T-helper 17 cell (primary cell): Measurements from ENCODE around the gene EXOC4. TPM values are rescaled to one million over a fixed set of nuclear protein-coding genes. Genes with fewer than 3 reads are reported as not detected.

Source experiments
- ATAC-seq: fragments of 150-1000 bp; cut with Tn5 transposase; 2 replicates; pipeline ENCODE4 v1.10.0; 2021; ENCODE audit warnings: mild to moderate bottlenecking, moderate library complexity
- DNase-seq, 3 donors: peaks; one replicate each; pipeline versions ENCODE4 v3.0.0 to v3.0.0-alpha.2; 2020 to 2021
- H3K9me3 ChIP-seq: one replicate; pipeline ENCODE4 v1.7.0; 2013; ENCODE audit warnings: low read length, mild to moderate bottlenecking; ENCODE audit not compliant: control insufficient read depth, poor library complexity, severe bottlenecking
- H3K27ac Mint-ChIP-seq: one replicate; pipeline ENCODE4 v1.8.0; 2022; ENCODE audit warnings: mild to moderate bottlenecking, moderate library complexity, mixed read lengths
- H3K27me3 Mint-ChIP-seq: one replicate; pipeline ENCODE4 v1.8.0; 2022; ENCODE audit warnings: mixed read lengths
- H3K36me3 Mint-ChIP-seq: one replicate; pipeline ENCODE4 v1.8.0; 2022; ENCODE audit warnings: low read depth, mixed read lengths
- H3K4me1 Mint-ChIP-seq: one replicate; pipeline ENCODE4 v1.8.0; 2022; ENCODE audit warnings: mild to moderate bottlenecking, mixed read lengths
- H3K4me3 Mint-ChIP-seq: one replicate; pipeline ENCODE4 v1.8.0; 2022; ENCODE audit warnings: mild to moderate bottlenecking, moderate library complexity, mixed read lengths
- total RNA-seq, 4 donors: library from RNA in 2 of 4; stranded (reverse) in 2 of 4; gene quantifications; one replicate each; pipeline ENCODE4 v1.2.3 and lab custom pipeline; 2022 to 2026

The EXOC4 gene
- total RNA-seq, 2 donors from 2014 or later: 88.8 to 96.6 TPM

DNA sequence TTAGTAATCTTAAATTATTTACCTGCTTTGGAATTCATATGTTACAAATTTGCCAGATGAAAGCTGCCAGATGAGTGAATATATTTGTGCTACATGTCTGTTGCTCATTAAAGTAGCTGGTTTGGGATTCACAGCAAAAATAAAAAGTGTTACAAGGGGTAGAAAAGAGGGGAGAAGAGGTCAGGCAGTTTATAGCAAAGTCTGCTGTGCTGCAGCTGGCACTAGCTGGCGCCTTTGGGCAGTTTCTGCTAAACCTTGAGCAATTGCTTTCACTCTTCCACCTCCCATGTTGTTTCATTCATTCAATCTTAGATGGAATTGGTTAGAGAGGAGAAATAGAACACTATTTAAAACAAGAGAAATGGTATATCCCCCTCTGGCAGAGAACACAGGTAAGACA lies 470.2 kb downstream of the EXOC4 start:
- no peaks in the 10 kb centered on the region for H3K9me3 ChIP-seq
- Mint-ChIP-seq H3K4me3 (no peak overlapping the region), H3K27me3 (no peaks in the 10 kb centered on the region), H3K27ac (no peak overlapping the region), H3K36me3 (peaks cover 2% of the 10 kb centered on the region), H3K4me1 (no peaks in the 10 kb centered on the region)
- ATAC-seq (no peak), DNase-seq (no peak)

DNA sequence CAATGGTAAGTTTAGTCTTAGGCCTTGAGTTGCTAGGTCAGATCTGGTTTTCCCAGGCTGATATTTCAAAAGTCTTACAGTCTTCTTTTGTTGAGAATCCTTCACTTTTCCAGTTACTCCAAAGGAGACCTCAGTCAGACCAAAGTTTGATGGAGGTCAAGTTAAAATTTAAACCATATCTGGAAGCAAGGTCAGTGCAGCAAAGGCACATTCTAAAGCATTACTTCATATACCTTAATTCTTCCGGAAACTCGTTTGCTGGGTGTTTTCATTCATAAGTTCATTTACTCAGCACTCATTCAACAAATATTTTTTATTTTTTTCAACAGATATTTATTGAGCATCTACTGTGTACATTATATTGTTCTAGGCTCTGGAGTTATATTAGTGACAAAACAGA lies 471.3 kb downstream of the EXOC4 start:
- DNase-seq (no peak), ATAC-seq (no peak)
- Mint-ChIP-seq H3K27ac (no peak overlapping the region), H3K27me3 (no peaks in the 10 kb centered on the region), H3K4me3 (no peak overlapping the region), H3K4me1 (no peaks in the 10 kb centered on the region), H3K36me3 (peaks cover 2% of the 10 kb centered on the region)
- H3K9me3 ChIP-seq: no peaks in the 10 kb centered on the region

DNA sequence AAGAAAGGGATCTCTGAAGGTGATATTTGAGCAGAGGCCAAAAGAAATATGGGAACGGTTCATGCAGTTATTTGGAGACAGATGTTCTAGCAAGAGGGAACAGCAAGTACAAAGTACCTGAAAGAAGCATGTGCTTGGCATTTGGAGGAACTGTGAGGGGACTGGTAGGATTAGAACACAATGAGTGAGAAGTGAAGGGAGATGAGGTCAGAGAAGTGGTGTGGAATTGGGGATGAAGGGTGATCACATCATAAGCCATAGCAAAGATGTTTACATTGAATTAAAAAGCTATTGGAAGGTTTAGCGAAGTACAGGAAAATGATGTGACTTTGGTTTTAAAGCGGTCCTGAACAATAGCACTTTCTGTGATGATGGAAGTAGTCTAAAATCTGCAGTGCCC lies 471.8 kb downstream of the EXOC4 start:
- H3K4me3 Mint-ChIP-seq: no peak overlapping the region
- no peaks in the 10 kb centered on the region for H3K27me3 Mint-ChIP-seq
- no peaks in the 10 kb centered on the region for H3K4me1 Mint-ChIP-seq
- ATAC-seq: no peak
- H3K36me3 Mint-ChIP-seq: peaks cover 2% of the 10 kb centered on the region
- no peak overlapping the region for H3K27ac Mint-ChIP-seq
- no peaks in the 10 kb centered on the region for H3K9me3 ChIP-seq
- DNase-seq: no peak

DNA sequence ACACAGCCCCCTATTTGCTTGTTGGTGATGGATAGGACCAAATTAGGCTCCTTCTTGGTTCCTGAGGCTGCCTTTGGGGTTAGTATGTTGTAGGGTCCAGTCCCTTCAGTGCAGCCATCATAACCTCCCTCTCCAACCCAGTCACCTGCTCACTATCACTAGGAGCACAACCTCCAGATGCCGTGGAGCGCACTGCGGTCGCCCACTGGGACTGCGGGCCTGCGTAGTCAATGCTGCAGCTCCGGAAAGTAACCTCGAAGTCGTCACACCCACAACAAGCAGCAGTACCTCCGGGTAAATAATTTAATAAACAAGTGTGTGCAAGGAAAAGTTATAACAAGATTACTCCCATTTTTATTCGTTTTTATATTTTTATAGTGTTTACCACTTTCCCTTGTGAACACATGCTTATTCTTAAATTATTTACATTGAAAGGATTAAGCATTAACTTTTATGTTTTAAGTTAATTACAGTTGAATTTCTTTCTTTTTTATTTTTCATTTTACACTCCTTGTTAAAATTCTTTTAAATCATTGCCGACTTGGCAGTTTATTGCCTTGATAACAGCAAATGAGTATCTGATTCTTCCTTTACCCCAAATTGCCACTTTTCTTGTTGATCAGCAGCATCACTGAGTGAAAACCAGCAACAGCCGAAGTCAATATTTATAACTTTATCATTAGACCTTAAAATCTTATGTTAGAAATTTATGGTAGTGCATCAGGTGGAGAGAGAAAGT lies 474.8 kb downstream of the EXOC4 start:
- H3K4me3 Mint-ChIP-seq: no peak overlapping the region
- H3K27me3 Mint-ChIP-seq: no peaks in the 10 kb centered on the region
- no peaks in the 10 kb centered on the region for H3K9me3 ChIP-seq
- no peaks in the 10 kb centered on the region for H3K4me1 Mint-ChIP-seq
- DNase-seq: no peak
- peak overlapping the region; percentile 32 for H3K27ac Mint-ChIP-seq
- no peak for ATAC-seq
- H3K36me3 Mint-ChIP-seq: peaks cover 2% of the 10 kb centered on the region

DNA sequence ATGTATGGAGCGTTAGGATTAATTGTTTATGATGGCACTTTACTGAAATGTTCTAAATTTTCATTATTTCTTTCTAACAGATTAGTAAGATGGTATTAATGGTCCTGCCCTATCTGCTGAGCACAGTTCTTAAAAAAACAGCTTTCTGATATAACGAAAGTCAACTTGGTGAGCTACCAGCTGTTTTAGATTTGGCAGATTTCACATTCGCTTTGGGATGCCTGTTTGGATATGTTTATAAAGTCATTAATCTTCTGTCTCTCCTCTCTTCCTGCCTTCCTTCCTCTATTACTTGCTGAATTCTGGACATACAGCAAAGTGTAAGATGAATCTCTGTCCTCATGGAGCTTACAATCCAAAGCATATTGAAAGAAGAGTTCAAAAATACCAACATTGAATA lies 477.5 kb downstream of the EXOC4 start:
- no peak overlapping the region for H3K4me3 Mint-ChIP-seq
- H3K36me3 Mint-ChIP-seq: peaks cover 2% of the 10 kb centered on the region
- DNase-seq (no peak), ATAC-seq (no peak)
- H3K27ac Mint-ChIP-seq: no peak overlapping the region
- H3K27me3 Mint-ChIP-seq: no peaks in the 10 kb centered on the region
- no peaks in the 10 kb centered on the region for H3K4me1 Mint-ChIP-seq
- no peaks in the 10 kb centered on the region for H3K9me3 ChIP-seq

GRCh38 chr7:133733401-133733800 lies 480.5 kb downstream of the EXOC4 start:
- H3K27ac Mint-ChIP-seq: no peak overlapping the region
- no peak for DNase-seq
- ATAC-seq: no peak
- no peaks in the 10 kb centered on the region for H3K27me3 Mint-ChIP-seq
- no peaks in the 10 kb centered on the region for H3K36me3 Mint-ChIP-seq
- no peaks in the 10 kb centered on the region for H3K9me3 ChIP-seq
- peaks cover 5% of the 10 kb centered on the region for H3K4me1 Mint-ChIP-seq
- H3K4me3 Mint-ChIP-seq: no peak overlapping the region

DNA sequence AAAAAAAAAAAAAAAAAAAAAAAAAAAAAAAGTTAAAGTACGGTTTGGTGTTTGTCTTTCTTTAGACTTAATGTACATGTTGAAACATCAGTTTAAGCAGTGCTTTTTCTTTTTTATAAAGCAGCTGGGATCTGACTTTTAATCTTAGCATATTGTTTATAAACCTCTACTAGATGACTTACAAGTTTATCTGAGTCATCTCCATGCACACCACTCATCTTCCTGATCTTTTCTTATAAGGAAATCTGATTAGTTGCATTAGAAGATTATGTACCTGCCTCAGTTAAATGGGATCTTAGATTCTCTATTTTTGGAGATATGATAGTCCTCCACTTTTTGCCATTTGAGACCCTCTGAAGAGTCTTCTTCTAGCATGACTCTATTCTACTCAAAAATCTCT lies 482.3 kb downstream of the EXOC4 start:
- no peak overlapping the region for H3K4me3 Mint-ChIP-seq
- ATAC-seq (no peak), DNase-seq (no peak)
- H3K9me3 ChIP-seq: no peaks in the 10 kb centered on the region
- no peaks in the 10 kb centered on the region for H3K36me3 Mint-ChIP-seq
- H3K27ac Mint-ChIP-seq: no peak overlapping the region
- no peaks in the 10 kb centered on the region for H3K27me3 Mint-ChIP-seq
- H3K4me1 Mint-ChIP-seq: peaks cover 5% of the 10 kb centered on the region

GRCh38 chr7:133739817-133740216 lies 486.9 kb downstream of the EXOC4 start:
- Mint-ChIP-seq H3K4me3 (no peak overlapping the region), H3K4me1 (peaks cover 5% of the 10 kb centered on the region), H3K27me3 (no peaks in the 10 kb centered on the region), H3K36me3 (no peaks in the 10 kb centered on the region), H3K27ac (no peak overlapping the region)
- DNase-seq (no peak), ATAC-seq (no peak)
- no peaks in the 10 kb centered on the region for H3K9me3 ChIP-seq

DNA sequence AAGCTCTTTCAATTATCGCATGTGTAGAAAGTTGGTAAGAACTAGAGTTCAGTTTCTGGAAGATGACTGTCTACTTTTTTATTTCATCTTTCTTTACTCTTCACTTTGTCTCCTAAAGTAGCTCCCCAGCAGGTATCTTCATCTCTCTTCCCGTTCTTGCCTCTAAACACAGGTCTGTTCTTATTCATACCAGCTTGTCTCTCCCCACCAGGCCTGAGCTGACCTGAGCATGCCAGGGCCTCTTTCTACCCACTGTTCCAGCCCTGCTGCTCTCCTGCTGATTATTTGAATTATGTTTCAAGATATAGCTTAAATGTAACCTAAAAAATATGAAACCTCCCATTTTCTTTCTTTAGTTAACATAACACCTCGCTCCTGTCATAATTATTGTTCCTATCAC lies 488.2 kb downstream of the EXOC4 start:
- H3K27me3 Mint-ChIP-seq: no peaks in the 10 kb centered on the region
- H3K4me1 Mint-ChIP-seq: peaks cover 3% of the 10 kb centered on the region
- ATAC-seq (no peak), DNase-seq (no peak)
- H3K36me3 Mint-ChIP-seq: no peaks in the 10 kb centered on the region
- no peak overlapping the region for H3K27ac Mint-ChIP-seq
- no peaks in the 10 kb centered on the region for H3K9me3 ChIP-seq
- H3K4me3 Mint-ChIP-seq: no peak overlapping the region

DNA sequence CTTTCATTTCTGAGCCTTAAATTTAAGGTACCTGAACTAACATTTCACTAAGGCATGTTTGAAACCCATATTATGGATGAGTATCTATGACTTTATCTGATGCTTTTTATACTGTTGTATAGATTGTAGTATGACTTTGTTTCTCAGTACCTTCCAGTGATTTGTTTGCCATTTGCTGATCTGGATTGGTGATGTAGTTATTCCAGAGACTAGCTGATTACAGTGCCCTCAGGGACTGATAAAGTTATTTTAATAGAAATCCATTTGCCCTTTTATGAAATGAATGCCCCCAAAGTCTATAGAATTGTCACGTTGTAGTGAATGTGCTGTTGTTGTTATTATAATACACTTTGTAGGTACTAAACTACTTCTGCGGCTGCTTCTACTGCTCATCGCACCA lies 488.8 kb downstream of the EXOC4 start:
- DNase-seq (no peak), ATAC-seq (no peak)
- Mint-ChIP-seq H3K27me3 (no peaks in the 10 kb centered on the region), H3K4me3 (no peak overlapping the region), H3K27ac (peak overlapping the region; percentile 21), H3K4me1 (peaks cover 2% of the 10 kb centered on the region), H3K36me3 (no peaks in the 10 kb centered on the region)
- no peaks in the 10 kb centered on the region for H3K9me3 ChIP-seq

GRCh38 chr7:133742709-133743538 lies 490.0 kb downstream of the EXOC4 start:
- H3K36me3 Mint-ChIP-seq: peaks cover 2% of the 10 kb centered on the region
- DNase-seq (no peak), ATAC-seq (no peak)
- no peak overlapping the region for H3K4me3 Mint-ChIP-seq
- no peaks in the 10 kb centered on the region for H3K27me3 Mint-ChIP-seq
- H3K27ac Mint-ChIP-seq: no peak overlapping the region
- peaks cover 2% of the 10 kb centered on the region for H3K4me1 Mint-ChIP-seq
- no peaks in the 10 kb centered on the region for H3K9me3 ChIP-seq

- no peak for ATAC-seq
- peaks cover 2% of the 10 kb centered on the region for H3K4me1 Mint-ChIP-seq
- no peak overlapping the region for H3K27ac Mint-ChIP-seq
- no peaks in the 10 kb centered on the region for H3K27me3 Mint-ChIP-seq
- no peak for DNase-seq
- peaks cover 2% of the 10 kb centered on the region for H3K36me3 Mint-ChIP-seq
- no peak overlapping the region for H3K4me3 Mint-ChIP-seq
- no peaks in the 10 kb centered on the region for H3K9me3 ChIP-seq
Measured at GRCh38 chr7:133744451-133744850, 491.6 kb downstream of the EXOC4 start.

GRCh38 chr7:133746305-133746704 lies 493.4 kb downstream of the EXOC4 start:
- no peak for ATAC-seq
- peaks cover 2% of the 10 kb centered on the region for H3K36me3 Mint-ChIP-seq
- peaks cover 2% of the 10 kb centered on the region for H3K4me1 Mint-ChIP-seq
- DNase-seq: no peak
- H3K27me3 Mint-ChIP-seq: no peaks in the 10 kb centered on the region
- no peak overlapping the region for H3K27ac Mint-ChIP-seq
- no peaks in the 10 kb centered on the region for H3K9me3 ChIP-seq
- no peak overlapping the region for H3K4me3 Mint-ChIP-seq

DNA sequence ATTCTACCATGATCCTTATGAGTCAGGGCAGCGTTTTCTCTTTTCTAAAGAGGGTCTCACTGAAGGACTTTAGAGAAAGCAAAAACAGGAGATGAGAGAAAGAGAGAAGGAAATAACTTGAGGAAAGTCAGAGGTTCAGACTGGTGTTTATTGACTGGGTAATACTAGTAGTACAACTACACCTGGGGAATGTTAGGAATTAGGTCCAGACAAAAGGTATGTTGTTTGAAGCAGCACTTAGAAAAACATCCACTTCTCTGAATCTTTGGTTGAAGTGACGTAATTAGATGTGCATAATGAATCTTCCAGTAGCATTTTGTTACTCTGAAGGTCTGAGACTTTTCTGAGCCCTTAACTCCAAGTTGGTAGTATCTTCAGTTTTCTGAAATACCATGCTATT lies 494.0 kb downstream of the EXOC4 start:
- Mint-ChIP-seq H3K4me1 (peaks cover 2% of the 10 kb centered on the region), H3K27ac (no peak overlapping the region), H3K36me3 (peaks cover 2% of the 10 kb centered on the region), H3K4me3 (no peak overlapping the region), H3K27me3 (no peaks in the 10 kb centered on the region)
- no peaks in the 10 kb centered on the region for H3K9me3 ChIP-seq
- ATAC-seq (no peak), DNase-seq (no peak)
